H1 (cell line): ENCODE data around the gene GOLGA7B. TPM values are rescaled to one million over a fixed set of nuclear protein-coding genes. Genes with fewer than 3 reads are reported as not detected.

Source experiments
- CTCF ChIA-PET: fragments of 300-600 bp; sonication (Branson Sonifier 250); formaldehyde crosslinking; loops from one replicate; lab custom pipeline; 2021; ENCODE audit not compliant: partially characterized antibody; lab: Charles Lee
- POLR2A ChIA-PET: fragments of 300-600 bp; sonication (Branson Sonifier 250); formaldehyde crosslinking; loops from one replicate; lab custom pipeline; 2021; ENCODE audit warnings: inconsistent platforms; ENCODE audit not compliant: partially characterized antibody; lab: Charles Lee
- DNase-seq, 2 experiments: peaks; one replicate each; pipeline versions ENCODE4 v3.0.0 to v3.0.0-alpha.2; 2010 to 2022; ENCODE audit warnings: low spot score in 2 of 2, low read depth in 1 of 2, mixed read lengths in 1 of 2
- FAIRE-seq: peaks from 2 replicates; lab custom pipeline; 2011; peaks lifted over from hg19 to GRCh38; lab: Jason Lieb, UNC
- H2AFZ ChIP-seq: 2 replicates; pipeline ENCODE4 v1.8.1; 2012; ENCODE audit warnings: low read length, inconsistent platforms
- H2AK5ac ChIP-seq: 2 replicates; pipeline ENCODE4 v1.6.1; 2013; ENCODE audit warnings: low read depth, low read length
- H2BK120ac ChIP-seq: replicated peaks from 2 replicates; pipeline ENCODE3; 2013; ENCODE audit warnings: low read depth, low read length, inconsistent platforms
- H2BK12ac ChIP-seq: 2 replicates; pipeline ENCODE4 v1.6.1; 2013; ENCODE audit warnings: low read depth, low read length
- H2BK15ac ChIP-seq: 2 replicates; pipeline ENCODE4 v1.6.1; 2013; ENCODE audit warnings: low read length
- H2BK20ac ChIP-seq: 2 replicates; pipeline ENCODE4 v1.6.1; 2013; ENCODE audit warnings: low read length
- H2BK5ac ChIP-seq: 2 replicates; pipeline ENCODE4 v1.6.1; 2013; ENCODE audit warnings: low read depth, low read length
- H3K14ac ChIP-seq: 2 replicates; pipeline ENCODE4 v1.6.1; 2013; ENCODE audit warnings: inconsistent platforms; ENCODE audit not compliant: insufficient read length
- H3K18ac ChIP-seq: 2 replicates; pipeline ENCODE4 v1.6.1; 2013; ENCODE audit warnings: low read length; ENCODE audit errors: extremely low read depth
- H3K23ac ChIP-seq: 2 replicates; pipeline ENCODE4 v1.6.1; 2013; ENCODE audit warnings: inconsistent platforms; ENCODE audit not compliant: insufficient read length
- H3K23me2 ChIP-seq: 2 replicates; pipeline ENCODE4 v1.6.1; 2013; ENCODE audit warnings: low read depth, low read length
- H3K27ac ChIP-seq: 2 replicates; pipeline ENCODE4 v1.6.1; 2011; ENCODE audit warnings: low read depth, low read length, inconsistent platforms
- H3K27me3 ChIP-seq, 4 experiments: replicated peaks in 1 of 4; 1 replicate in 1 of 4; 2 replicates in 3 of 4; pipeline versions ENCODE4 v1.6.1 to v1.8.1; 2011 to 2013; ENCODE audit warnings: low read length in 3 of 4, mild to moderate bottlenecking in 3 of 4, inconsistent platforms in 2 of 4, mixed read lengths in 2 of 4, moderate library complexity in 1 of 4; ENCODE audit not compliant: control insufficient read depth in 3 of 4, insufficient read depth in 3 of 4; ENCODE audit errors: extremely low read depth in 1 of 4
- H3K36me3 ChIP-seq, 4 experiments: 2 replicates each; pipeline versions ENCODE4 v1.6.1 to v1.8.1; 2011 to 2013; ENCODE audit warnings: mild to moderate bottlenecking in 4 of 4, low read length in 3 of 4, moderate library complexity in 2 of 4, control low read depth in 1 of 4, inconsistent platforms in 1 of 4; ENCODE audit not compliant: insufficient read depth in 4 of 4, control insufficient read depth in 2 of 4
- H3K4ac ChIP-seq: replicated peaks from 2 replicates; pipeline ENCODE3; 2013; ENCODE audit warnings: low read length, low read depth, mixed read lengths, inconsistent platforms; ENCODE audit not compliant: insufficient read length
- H3K4me1 ChIP-seq, 4 experiments: replicated peaks in 1 of 4; 1 replicate in 1 of 4; 2 replicates in 3 of 4; pipeline versions ENCODE4 v1.6.1 to v1.8.1; 2011 to 2013; ENCODE audit warnings: low read length in 3 of 4, inconsistent platforms in 2 of 4, mixed read lengths in 1 of 4; ENCODE audit not compliant: insufficient read depth in 4 of 4, control insufficient read depth in 3 of 4
- H3K4me2 ChIP-seq, 2 experiments: 2 replicates each; pipeline versions ENCODE4 v1.6.1 to v1.8.1; 2011 to 2013; ENCODE audit warnings: low read depth in 2 of 2, low read length in 2 of 2, control low read depth in 1 of 2, inconsistent platforms in 1 of 2, mild to moderate bottlenecking in 1 of 2; ENCODE audit not compliant: insufficient read depth in 1 of 2
- H3K4me3 ChIP-seq, 4 experiments: fragments of 200-600, 300-600 bp in 1 of 4; sonication (generic), shearing (Covaris generic), sonication (Bioruptor Twin) in 1 of 4; 2 replicates each; pipeline versions ENCODE4 v1.5.1 to v1.8.1; 2011 to 2016; ENCODE audit warnings: low read length in 4 of 4, low read depth in 3 of 4, control low read depth in 2 of 4, inconsistent platforms in 2 of 4, mild to moderate bottlenecking in 2 of 4, mixed read lengths in 1 of 4, moderate library complexity in 1 of 4; ENCODE audit not compliant: insufficient read depth in 2 of 4; ENCODE audit errors: extremely low read depth in 1 of 4
- H3K56ac ChIP-seq: replicated peaks from 2 replicates; pipeline ENCODE3; 2013; ENCODE audit warnings: low read depth, mild to moderate bottlenecking, mixed read lengths, low read length, inconsistent platforms; ENCODE audit not compliant: insufficient read length
- H3K79me1 ChIP-seq: 2 replicates; pipeline ENCODE4 v1.6.1; 2013; ENCODE audit warnings: low read depth, low read length, control low read depth
- H3K79me2 ChIP-seq, 2 experiments: 2 replicates each; pipeline versions ENCODE4 v1.6.1 to v1.8.1; 2012 to 2013; ENCODE audit warnings: low read length in 2 of 2, mild to moderate bottlenecking in 2 of 2, inconsistent platforms in 1 of 2; ENCODE audit not compliant: insufficient read depth in 2 of 2, control insufficient read depth in 1 of 2
- H3K9ac ChIP-seq, 4 experiments: replicated peaks in 1 of 4; 1 replicate in 1 of 4; 2 replicates in 3 of 4; pipeline versions ENCODE4 v1.6.1 to v1.8.1; 2011 to 2013; ENCODE audit warnings: low read depth in 3 of 4, low read length in 3 of 4, control low read depth in 2 of 4, mild to moderate bottlenecking in 2 of 4, moderate library complexity in 2 of 4, inconsistent platforms in 1 of 4; ENCODE audit errors: extremely low read depth in 1 of 4
- H3K9me3 ChIP-seq, 2 experiments: 2 replicates each; pipeline versions ENCODE4 v1.6.1 to v1.8.1; 2012 to 2013; ENCODE audit warnings: mild to moderate bottlenecking in 2 of 2, moderate library complexity in 2 of 2, control low read depth in 1 of 2, inconsistent platforms in 1 of 2, low read depth in 1 of 2, low read length in 1 of 2, mixed read lengths in 1 of 2; ENCODE audit not compliant: insufficient read depth in 2 of 2
- H4K20me1 ChIP-seq, 2 experiments: replicated peaks in 1 of 2; 2 replicates each; pipeline versions ENCODE3 to v1.8.1; 2011 to 2013; ENCODE audit warnings: inconsistent platforms in 2 of 2, low read length in 2 of 2, mild to moderate bottlenecking in 1 of 2; ENCODE audit not compliant: insufficient read depth in 2 of 2, control insufficient read depth in 1 of 2
- H4K5ac ChIP-seq: 2 replicates; pipeline ENCODE4 v1.6.1; 2013; ENCODE audit warnings: low read length, low read depth, mixed read lengths, inconsistent platforms; ENCODE audit not compliant: insufficient read length
- H4K8ac ChIP-seq: 2 replicates; pipeline ENCODE4 v1.8.0; 2013; ENCODE audit warnings: mild to moderate bottlenecking, moderate library complexity, low read length, inconsistent platforms; ENCODE audit not compliant: insufficient read depth; ENCODE audit errors: extremely low read depth
- H4K91ac ChIP-seq: replicated peaks from 2 replicates; pipeline ENCODE3; 2013; ENCODE audit warnings: low read length, mixed read lengths, inconsistent platforms; ENCODE audit not compliant: insufficient read length
- BRCA1 ChIP-seq: IDR thresholded peaks from 2 replicates; pipeline ENCODE4 v1.6.1; 2012; ENCODE audit warnings: low read depth, low read length, improper control_type of control experiment
- CBX8 ChIP-seq: fragments of 300-800, 300-1000 bp; sonication (generic); IDR thresholded peaks from 2 replicates; pipeline ENCODE4 v1.7.1; 2016; ENCODE audit warnings: low read depth, low read length, borderline replicate concordance
- CEBPB ChIP-seq: IDR thresholded peaks from 2 replicates; pipeline ENCODE4 v1.6.1; 2012; ENCODE audit warnings: low read depth, low read length
- EP300 ChIP-seq, 2 experiments: IDR thresholded peaks; 1 replicate in 1 of 2; 2 replicates in 1 of 2; pipeline ENCODE4 v1.6.1; 2011 to 2012; ENCODE audit warnings: low read depth in 2 of 2, low read length in 2 of 2, mild to moderate bottlenecking in 2 of 2, borderline replicate concordance in 1 of 2, inconsistent platforms in 1 of 2, moderate library complexity in 1 of 2
- GABPA ChIP-seq: IDR thresholded peaks from 2 replicates; pipeline ENCODE4 v1.6.1; 2011; ENCODE audit warnings: mild to moderate bottlenecking, low read length, moderate library complexity, borderline replicate concordance; ENCODE audit not compliant: insufficient read depth
- MAFK ChIP-seq: IDR thresholded peaks from 2 replicates; pipeline ENCODE4 v1.6.1; 2012; ENCODE audit warnings: low read depth, mild to moderate bottlenecking, improper control_type of control experiment, low read length
- POLR2AphosphoS5 ChIP-seq: IDR thresholded peaks from 2 replicates; pipeline ENCODE4 v1.6.1; 2011; ENCODE audit warnings: low read depth, low read length
- POU5F1 ChIP-seq: IDR thresholded peaks from 2 replicates; pipeline ENCODE4 v1.6.1; 2011; ENCODE audit warnings: low read depth, mild to moderate bottlenecking, low read length, moderate library complexity
- RFX5 ChIP-seq: IDR thresholded peaks from 2 replicates; pipeline ENCODE4 v1.6.1; 2011; ENCODE audit warnings: low read depth, low read length, improper control_type of control experiment, borderline replicate concordance
- TAF1 ChIP-seq: IDR thresholded peaks from 2 replicates; pipeline ENCODE4 v1.6.1; 2011; ENCODE audit warnings: mild to moderate bottlenecking, low read depth, low read length
- WGBS, 2 experiments: shearing (Covaris generic) in 1 of 2; methylation state at CpG; one replicate each; pipeline versions ENCODE4 v1.1.6 to v1.1.7; 2013 to 2015; ENCODE audit warnings: low lambda C conversion rate in 2 of 2, mixed read lengths in 2 of 2, inconsistent platforms in 1 of 2, low coverage in 1 of 2, missing lambda C conversion rate in 1 of 2; ENCODE audit not compliant: insufficient replicate concordance in 2 of 2, insufficient coverage in 1 of 2, insufficient read length in 1 of 2; ENCODE audit errors: extremely low coverage in 1 of 2, missing lambda C conversion rate in 1 of 2; 5-methylcytosine and 5-hydroxymethylcytosine counted together
- polyA plus RNA-seq, 7 experiments: library from polyadenylated mRNA; depleted of rRNA in 3 of 7; stranded (reverse) in 5 of 7; unstranded in 2 of 7; fragments of >200 nt in 5 of 7; fragments of 200-250 nt in 2 of 7; gene quantifications; 1 replicate in 5 of 7; 2 replicates in 1 of 7; 4 replicates in 1 of 7; pipeline versions ENCODE4 v1.2.1 to v1.2.3, GENCODE V29; 2011 to 2013; ENCODE audit warnings: missing spikeins in 2 of 7, mixed read lengths in 2 of 7
- total RNA-seq: library from RNA; stranded (reverse); fragmentation: NEBNext Ultra II Directional; extraction: Animal tissue kit (Norgen Biotek cat#: 25700); gene quantifications from 2 replicates; pipeline ENCODE4 v1.2.1, GENCODE V29; 2021
- TF ChIP-seq, protein P1 (sequence below): IDR thresholded peaks from 2 replicates; pipeline ENCODE4 v1.6.1; 2011; ENCODE audit warnings: low read depth, mild to moderate bottlenecking, low read length; ENCODE audit not compliant: insufficient read depth

Gene GOLGA7B
- total and polyA plus RNA-seq, 2 of the 8 experiments (the other 6 are each of a cell fraction or from before 2014, with no cell fraction given) = 0.04 to 0.14 TPM

- H3K56ac ChIP-seq = no peak overlapping the region
- H3K9ac ChIP-seq = no peak overlapping the region
- H3K79me2 ChIP-seq = no peaks in the 10 kb centered on the region
- CTCF ChIA-PET = interaction anchor here (0.8 to 2.1 kb wide), 7 partner anchors 8 to 146 kb away, joined by 3 to 5 read pairs (median 3); no protein-coding TSS in a partner anchor
- H2BK12ac ChIP-seq = no peak overlapping the region
- no peaks in the 10 kb centered on the region for H3K23me2 ChIP-seq
- DNase-seq (no peak), FAIRE-seq (no peak)
- H3K4ac ChIP-seq = no peak overlapping the region
- 0 out of 2 replicates have a peak overlapping the region, but pooled peaks have one; percentile 68 for H2BK15ac ChIP-seq
- no peak overlapping the region for H3K23ac ChIP-seq
- no peaks in the 10 kb centered on the region for H4K20me1 ChIP-seq
- H3K4me3 ChIP-seq = no peak overlapping the region
- H2BK5ac ChIP-seq = no peak overlapping the region
- 0 out of 7 replicates have a peak, but pooled peaks cover 0 to 4% (median 0%) of the 10 kb centered on the region in 4 experiments for H3K4me1 ChIP-seq
- peaks cover 0 to 2% (median 0%) of the 10 kb centered on the region in 4 experiments; a peak in 1 of 7 replicates for H3K27me3 ChIP-seq
- H3K27ac ChIP-seq = no peak overlapping the region
- H2AK5ac ChIP-seq = 0 out of 2 replicates have a peak overlapping the region, but pooled peaks have one; percentile 9
- POLR2A ChIA-PET = no interaction called here
- H3K36me3 ChIP-seq = peaks cover 0 to 2% (median under 1%) of the 10 kb centered on the region in 4 experiments; a peak in 2 of 8 replicates
- no peaks in the 10 kb centered on the region; the same call in 1 of the 2 replicates for H3K79me1 ChIP-seq
- H3K18ac ChIP-seq = no peak overlapping the region
- no peaks in the 10 kb centered on the region for H3K9me3 ChIP-seq
- H3K14ac ChIP-seq = no peak overlapping the region
- no peak overlapping the region for H4K8ac ChIP-seq
- no peak overlapping the region for H2BK20ac ChIP-seq
- no peak overlapping the region for H4K91ac ChIP-seq
- H2AFZ ChIP-seq = no peak overlapping the region
- H3K4me2 ChIP-seq = no peak overlapping the region
- WGBS, 2 experiments = 79% methylated on average over 11 of the region's 11 CpGs; no CpG with 5 or more reads in 1 of the 2 experiments
- no peak overlapping the region for H4K5ac ChIP-seq
- H2BK120ac ChIP-seq = no peak overlapping the region
- no peak for TF ChIP-seq CEBPB
- TF ChIP-seq TAF1 = no peak
- no peak for TF ChIP-seq BRCA1
- no peak for TF ChIP-seq GABPA
- TF ChIP-seq MAFK = no peak
- no peak for TF ChIP-seq POU5F1
- no peak for TF ChIP-seq POLR2AphosphoS5
- no peak for TF ChIP-seq CBX8
- no peak for TF ChIP-seq RFX5
- TF ChIP-seq, protein P1, sequence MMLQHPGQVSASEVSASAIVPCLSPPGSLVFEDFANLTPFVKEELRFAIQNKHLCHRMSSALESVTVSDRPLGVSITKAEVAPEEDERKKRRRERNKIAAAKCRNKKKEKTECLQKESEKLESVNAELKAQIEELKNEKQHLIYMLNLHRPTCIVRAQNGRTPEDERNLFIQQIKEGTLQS = no peak
- TF ChIP-seq EP300 (IDR thresholded peaks at IDR 0.05; ENCODE audit: borderline replicate concordance in 1 of 2, low read depth in 2 of 2, low read length in 2 of 2) = no peak
Measured at GRCh38 chr10:97882142-97883091, 32.8 kb downstream of the GOLGA7B start.
